Adipose tissue (tissue), 3 donors: ENCODE measurements around the gene COBL. TPM values are rescaled to one million over a fixed set of nuclear protein-coding genes. Genes with fewer than 3 reads are reported as not detected.
"Not testable (repeated sequence)": the region's sequence is repeated elsewhere in the genome, so short reads cannot be mapped to it uniquely, and the experiment has no call there.

Experiments
- H3K27ac ChIP-seq: one replicate; pipeline ENCODE4 v1.5.1; 2013; ENCODE audit warnings: low read depth, low read length
- WGBS, 3 donors: extraction: QIAGEN DNeasy Blood & Tissue Kit; methylation state at CpG; one replicate each; pipeline ENCODE4 v1.1.7; 2013; 5-methylcytosine and 5-hydroxymethylcytosine counted together
- polyA plus RNA-seq, 3 donors: library from polyadenylated mRNA; stranded (reverse); fragments of 200-250 nt; gene quantifications; one replicate each; pipeline ENCODE4 v1.2.3, GENCODE V29; 2013
- donor health status: healthy with polysubstance abuse.
- donor health status: Bipolar disorder and iron deficiency.
- donor health status: healthy.

Gene COBL
- polyA plus RNA-seq, 3 donors, result 1.8 to 8.0 (median 4.8) TPM

DNA sequence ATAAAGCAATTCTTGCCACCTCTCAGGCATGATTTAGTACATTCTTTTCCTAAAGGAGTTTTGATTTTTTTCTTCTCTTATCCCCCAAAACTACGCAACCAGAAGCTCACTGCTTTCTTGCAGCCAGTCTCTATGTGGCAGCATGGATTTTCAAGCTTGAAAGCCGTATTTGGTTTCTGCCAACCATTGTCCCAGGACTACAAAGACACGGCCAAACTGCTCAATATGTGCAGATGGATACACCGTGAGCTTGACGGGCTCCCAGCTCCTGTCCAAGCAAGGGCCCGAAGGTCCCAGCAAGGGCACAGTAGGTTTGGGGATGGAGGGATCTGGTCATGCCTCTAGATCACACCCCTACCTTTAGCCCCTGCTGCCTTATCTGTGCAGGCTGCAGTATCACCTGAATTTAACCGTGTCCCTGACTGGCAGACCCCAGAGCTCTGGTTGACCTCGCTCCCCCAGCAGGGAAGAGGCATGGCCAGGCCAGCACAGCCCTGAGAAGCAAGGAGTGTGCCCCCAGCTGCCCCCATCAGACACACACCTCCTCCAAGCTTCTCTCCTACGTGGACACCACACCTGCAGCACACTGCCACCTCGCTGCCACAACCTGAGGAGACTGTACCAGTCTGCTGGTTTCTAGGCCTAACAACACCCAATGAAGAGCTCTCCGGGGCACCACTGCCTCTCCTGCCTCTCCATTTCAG lies 86.8 kb downstream of the COBL start:
- H3K27ac ChIP-seq, result no peak overlapping the region
- 90 to 93% (median 91%) methylated on average over 10 to 11 of the region's 11 CpGs for WGBS, 3 donors

DNA sequence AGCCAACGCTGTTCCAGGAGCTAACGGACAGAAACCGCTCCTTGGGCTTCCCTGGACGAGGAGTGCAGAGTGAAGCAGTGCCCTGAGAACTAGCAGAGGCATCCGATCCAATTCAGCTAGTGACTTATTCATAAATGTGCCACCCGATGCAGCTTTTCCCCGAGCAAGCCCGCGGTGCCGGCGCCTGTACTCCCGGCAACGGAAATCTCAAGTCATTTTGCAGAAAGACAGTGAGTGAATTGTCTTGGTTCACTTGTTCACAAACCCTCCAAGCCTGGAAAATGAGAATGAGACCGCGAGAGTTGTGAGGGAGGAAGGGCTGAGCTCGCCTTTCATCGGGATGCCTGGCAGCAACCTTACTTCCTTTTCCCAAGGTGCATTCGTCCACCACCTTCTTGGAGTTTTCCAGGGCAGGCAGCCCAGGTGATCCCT lies 87.5 kb downstream of the COBL start:
- WGBS, 3 donors, result 62 to 74% (median 68%) methylated on average over 18 of the region's 18 CpGs
- no peak overlapping the region for H3K27ac ChIP-seq

- 47 to 68% (median 49%) methylated on average over 3 of the region's 3 CpGs for WGBS, 3 donors
- no peak overlapping the region for H3K27ac ChIP-seq
Observed at GRCh38 chr7:51228386-51228958, 88.1 kb downstream of the COBL start.

GRCh38 chr7:51227861-51228260 lies 88.7 kb downstream of the COBL start:
- no peak overlapping the region for H3K27ac ChIP-seq
- 71 to 80% (median 73%) methylated on average over 6 of the region's 6 CpGs for WGBS, 3 donors

DNA sequence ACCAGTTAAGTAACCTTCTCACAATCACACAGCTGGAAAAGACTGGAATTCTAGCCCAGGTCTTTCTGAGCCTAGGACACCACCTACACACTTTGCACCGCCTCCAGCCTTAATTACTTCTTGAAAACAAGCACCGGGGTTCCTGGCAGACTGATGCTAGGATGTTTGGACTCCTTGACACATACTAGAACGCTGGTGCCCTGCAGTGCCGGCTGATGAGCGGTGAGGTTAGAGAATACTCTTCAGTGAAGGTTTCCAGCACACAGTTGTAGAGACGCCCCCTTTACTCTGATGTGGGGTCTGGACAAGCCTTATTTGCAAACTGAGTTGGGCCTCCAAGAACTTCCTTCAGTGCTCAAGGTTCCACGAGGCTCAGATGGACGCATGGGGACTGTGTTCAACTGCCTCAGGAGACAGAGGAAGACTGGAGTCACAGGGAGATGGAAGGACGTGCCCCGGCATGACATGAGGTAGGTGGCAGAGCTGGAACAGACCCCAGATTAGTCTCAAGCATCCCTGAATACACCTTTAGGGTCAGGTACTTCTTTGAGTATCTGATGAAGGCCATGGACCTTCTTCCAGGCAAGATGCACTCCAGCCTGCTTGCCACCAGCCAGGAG lies 89.6 kb downstream of the COBL start:
- 83 to 85% (median 84%) methylated on average over 10 of the region's 10 CpGs for WGBS, 3 donors
- no peak overlapping the region for H3K27ac ChIP-seq

GRCh38 chr7:51226063-51226755 lies 90.4 kb downstream of the COBL start:
- no peak overlapping the region for H3K27ac ChIP-seq
- 60 to 63% (median 62%) methylated on average over 8 of the region's 8 CpGs for WGBS, 3 donors

DNA sequence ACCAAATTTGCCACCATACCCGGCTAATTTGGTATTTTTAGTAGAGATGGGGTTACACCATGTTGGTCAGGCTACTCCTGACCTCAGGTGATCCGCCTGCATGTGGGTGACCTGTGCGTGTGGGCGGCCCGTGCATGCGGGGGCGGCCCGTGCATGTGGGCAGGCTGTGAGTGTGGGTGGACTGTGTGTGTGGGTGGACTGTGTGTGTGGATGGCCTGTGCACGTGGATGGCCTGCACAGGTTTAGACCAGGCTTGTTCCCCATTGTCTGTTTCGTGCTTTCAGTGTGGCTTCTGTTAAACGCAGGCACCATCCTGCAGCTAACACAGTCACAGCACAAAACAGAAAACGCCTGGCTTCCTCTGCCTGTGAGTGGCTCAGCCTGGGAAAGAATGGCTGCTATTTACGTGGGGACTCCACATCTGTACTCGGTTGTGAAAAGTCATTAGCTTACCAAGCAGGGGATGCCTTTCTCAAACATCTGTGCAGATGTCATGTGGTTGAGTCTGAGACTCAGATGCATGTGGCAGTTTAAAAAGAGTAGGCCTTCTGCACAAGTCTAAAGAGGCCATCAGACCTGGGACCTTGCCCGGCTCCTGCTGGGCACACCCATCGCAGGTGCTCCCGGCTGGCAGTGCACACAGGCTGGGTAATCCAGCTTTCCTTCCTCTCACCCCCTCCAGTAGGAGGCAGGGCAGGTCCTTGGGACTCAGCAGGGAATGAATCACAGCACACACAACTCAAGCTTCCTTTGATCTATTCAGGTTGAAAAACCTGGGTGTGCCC lies 91.6 kb downstream of the COBL start:
- whole genome bisulfite sequencing, 3 donors, result 74 to 78% (median 76%) methylated on average over 17 of the region's 17 CpGs
- H3K27ac ChIP-seq, result no peak overlapping the region

- H3K27ac ChIP-seq, result no peak overlapping the region
- 81 to 86% (median 82%) methylated on average over 2 of the region's 2 CpGs for WGBS, 3 donors
Observed at GRCh38 chr7:51223505-51223904, 93.1 kb downstream of the COBL start.

- WGBS, 3 donors, result 83 to 88% (median 87%) methylated on average over 10 of the region's 10 CpGs
- no peak overlapping the region for H3K27ac ChIP-seq
Observed at GRCh38 chr7:51222916-51223315, 93.7 kb downstream of the COBL start.

GRCh38 chr7:51220226-51220625 lies 96.4 kb downstream of the COBL start:
- no peak overlapping the region for H3K27ac ChIP-seq
- 81 to 91% (median 89%) methylated on average over 11 of the region's 11 CpGs for WGBS, 3 donors

DNA sequence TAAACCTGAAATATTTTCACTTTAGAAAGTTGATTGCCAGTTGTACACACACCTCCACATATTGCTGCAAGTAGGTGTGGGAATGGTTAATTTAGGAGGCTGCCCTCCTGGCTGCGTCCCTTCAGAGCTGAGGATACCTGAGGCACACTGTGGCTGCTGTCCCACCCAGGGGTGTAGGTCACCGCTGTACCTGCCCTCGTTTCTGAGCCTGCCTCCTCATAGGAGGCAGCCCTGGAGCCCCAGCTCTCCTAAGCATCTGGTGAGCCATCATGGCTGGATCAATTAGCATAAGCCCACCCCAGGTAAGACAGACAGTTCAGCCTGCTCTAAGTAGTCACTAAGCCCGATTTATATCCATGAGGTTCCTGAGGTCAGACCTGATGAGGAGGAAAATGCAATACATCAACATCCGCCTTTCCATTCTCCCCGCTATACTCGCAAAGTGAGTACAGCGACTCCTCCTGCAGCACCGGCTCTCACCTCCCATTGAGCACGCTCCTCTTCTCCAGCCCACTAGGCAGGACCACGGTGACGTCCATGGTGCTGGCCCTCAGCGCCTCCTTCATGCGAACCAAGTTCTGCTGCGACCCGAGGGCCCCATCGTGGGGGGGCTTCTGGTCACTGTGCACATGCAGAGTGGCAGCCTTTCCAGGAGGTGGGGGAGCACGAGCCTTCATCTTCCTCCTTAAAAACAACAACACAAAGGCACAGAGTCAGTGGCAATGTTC lies 97.2 kb downstream of the COBL start:
- H3K27ac ChIP-seq, result no peak overlapping the region
- 74 to 86% (median 77%) methylated on average over 18 of the region's 18 CpGs for WGBS, 3 donors

GRCh38 chr7:51217804-51218203 lies 98.8 kb downstream of the COBL start:
- H3K27ac ChIP-seq, result no peak overlapping the region
- WGBS, 3 donors, result 87 to 96% (median 93%) methylated on average over 6 of the region's 6 CpGs

GRCh38 chr7:51214098-51214497 lies 102.5 kb downstream of the COBL start:
- 94 to 98% (median 97%) methylated on average over 7 of the region's 7 CpGs for WGBS, 3 donors
- no peak overlapping the region for H3K27ac ChIP-seq

DNA sequence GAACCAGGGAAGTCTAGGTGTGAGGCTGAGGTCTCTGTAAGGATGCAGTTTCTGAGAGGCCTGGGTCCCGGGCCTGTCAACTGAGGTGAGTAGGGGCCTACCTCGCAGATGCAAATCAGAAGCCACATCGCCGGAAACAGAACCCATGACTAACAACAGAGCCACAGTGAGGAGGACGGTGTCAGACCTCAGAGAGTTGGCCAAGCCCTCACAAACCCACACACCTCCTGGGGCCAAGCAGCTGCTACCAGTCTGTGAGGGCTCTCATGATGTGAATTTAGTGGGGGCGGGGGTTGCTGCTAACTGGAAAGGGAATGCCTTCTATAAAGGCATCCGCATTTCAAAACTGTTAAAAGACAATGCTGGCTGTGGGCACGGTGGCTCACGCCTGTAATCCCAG lies 103.0 kb downstream of the COBL start:
- WGBS, 3 donors, result 87 to 96% (median 93%) methylated on average over 9 of the region's 9 CpGs
- no peak overlapping the region for H3K27ac ChIP-seq

DNA sequence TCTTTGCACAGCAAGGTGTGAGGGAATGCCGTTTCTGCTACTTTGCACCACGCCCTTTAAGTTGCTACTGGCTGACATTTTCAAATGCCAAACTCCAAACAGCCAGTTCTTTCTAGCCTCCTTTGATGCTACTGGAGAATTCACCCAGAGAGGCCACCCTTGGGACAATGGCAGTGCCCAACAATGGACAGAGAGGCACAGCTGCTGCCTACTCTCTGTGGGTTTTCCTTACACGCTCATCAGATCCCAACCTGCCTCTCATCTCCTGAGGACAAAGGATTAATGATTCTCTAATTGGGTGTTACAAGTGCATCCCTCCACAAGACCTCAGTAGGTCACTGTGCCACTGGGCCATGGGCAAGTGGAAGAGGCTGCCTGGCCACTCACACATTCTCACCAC lies 105.8 kb downstream of the COBL start:
- WGBS, 3 donors, result 87 to 92% (median 90%) methylated on average over 3 of the region's 3 CpGs
- H3K27ac ChIP-seq, result no peak overlapping the region

DNA sequence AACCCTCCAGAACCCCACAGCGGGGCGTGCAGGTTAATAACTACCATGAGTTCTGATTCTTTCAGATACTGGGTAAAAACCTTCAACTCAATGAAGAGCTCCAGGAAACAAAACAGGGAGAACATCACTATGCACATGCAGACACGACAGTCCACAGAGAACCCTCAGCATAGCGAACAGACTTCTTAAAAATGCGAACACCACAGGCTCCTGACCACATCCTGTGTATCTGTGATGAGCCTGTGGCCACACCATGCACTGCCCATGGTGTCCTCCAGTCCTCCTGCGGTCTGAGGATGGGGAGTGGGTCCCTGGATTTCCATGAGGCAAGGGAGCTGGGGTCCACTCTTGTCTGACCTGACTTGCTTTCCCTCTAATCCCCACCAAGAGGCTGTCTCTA lies 107.2 kb downstream of the COBL start:
- H3K27ac ChIP-seq, result no peak overlapping the region
- WGBS, 3 donors, result 78 to 94% (median 84%) methylated on average over 6 of the region's 6 CpGs

DNA sequence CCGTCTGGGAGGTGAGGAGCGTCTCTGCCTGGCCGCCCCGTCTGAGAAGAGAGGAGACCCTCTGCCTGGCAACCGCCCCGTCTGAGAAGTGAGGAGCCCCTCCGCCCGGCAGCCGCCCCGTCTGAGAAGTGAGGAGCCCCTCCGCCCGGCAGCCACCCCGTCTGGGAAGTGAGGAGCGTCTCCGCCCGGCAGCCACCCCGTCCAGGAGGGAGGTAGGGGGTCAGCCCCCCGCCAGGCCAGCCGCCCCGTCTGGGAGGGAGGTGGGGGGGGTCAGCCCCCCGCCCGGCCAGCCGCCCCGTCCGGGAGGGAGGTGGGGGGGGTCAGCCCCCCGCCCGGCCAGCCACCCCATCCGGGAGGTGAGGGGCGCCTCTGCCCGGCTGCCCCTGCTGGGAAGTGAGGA lies 108.5 kb downstream of the COBL start:
- WGBS, 3 donors, result 70 to 95% (median 90%) methylated on average over 2 to 26 of the region's 30 CpGs
- H3K27ac ChIP-seq, result not testable (repeated sequence)

GRCh38 chr7:51198654-51199053 lies 118.0 kb downstream of the COBL start:
- WGBS, 3 donors, result 36 to 62% (median 44%) methylated on average over 1 of the region's 1 CpG
- no peak overlapping the region for H3K27ac ChIP-seq
